K562 (cell line): ENCODE results near the gene DHX35. TPM values are rescaled to one million over a fixed set of nuclear protein-coding genes. Genes with fewer than 3 reads are reported as not detected.

Source experiments
- ATAC-seq: fragments of 200-7000 bp; cut with Tn5 transposase; 3 replicates; pipeline ENCODE4 v1.9.1; 2020; ENCODE audit warnings: moderate library complexity
- BruUV-seq: library from RNA; stranded (reverse); fragments of 400-500 nt; replicated peaks from 2 replicates; lab custom pipeline; 2021; lab: Mats Ljungman, UMichigan
- CTCF ChIA-PET: fragments of 300-600 bp; formaldehyde crosslinking; extraction: SDS; loops from one replicate; lab custom pipeline; 2021; ENCODE audit warnings: low intra/inter-chr PET ratio; lab: Yijun Ruan, JAX
- POLR2A ChIA-PET: fragments of 300-600, 350-650 bp; sonication (Branson Sonifier 250); formaldehyde crosslinking; extraction: SDS; loops from one replicate; lab custom pipeline; 2021; ENCODE audit warnings: antibody characterized with exemption, inconsistent platforms; lab: Yijun Ruan, JAX
- DNase-seq, 4 experiments: peaks; one replicate each; pipeline versions ENCODE4 v3.0.0 to v3.0.0-alpha.2; 2011 to 2018; ENCODE audit warnings: low spot score in 3 of 4, mixed read lengths in 3 of 4; ENCODE audit errors: extremely low read depth in 1 of 4
- FAIRE-seq: peaks from 2 replicates; lab custom pipeline; 2011; peaks lifted over from hg19 to GRCh38; lab: Jason Lieb, UNC
- H2AFZ ChIP-seq: 2 replicates; pipeline ENCODE4 v1.6.0; 2011; ENCODE audit warnings: low read depth, low read length, control low read depth, inconsistent platforms
- H3K27ac ChIP-seq: fragments of 200-600 bp; 3 replicates; pipeline ENCODE4 v1.8.0; 2011; ENCODE audit warnings: low read depth, mild to moderate bottlenecking, control low read depth, inconsistent platforms, low read length, moderate library complexity, mixed read lengths; ENCODE audit errors: extremely low read depth
- H3K27me3 ChIP-seq, 2 experiments: fragments of 300-600 bp in 1 of 2; 2 replicates in 1 of 2; 3 replicates in 1 of 2; pipeline versions ENCODE4 v1.6.0 to v1.8.0; 2011; ENCODE audit warnings: inconsistent platforms in 2 of 2, low read length in 2 of 2, mild to moderate bottlenecking in 1 of 2, mixed read lengths in 1 of 2, moderate library complexity in 1 of 2; ENCODE audit not compliant: control insufficient read depth in 2 of 2, insufficient read depth in 2 of 2
- H3K36me3 ChIP-seq: fragments of 300-600 bp; 3 replicates; pipeline ENCODE4 v1.8.0; 2011; ENCODE audit warnings: mild to moderate bottlenecking, low read length, inconsistent platforms; ENCODE audit not compliant: control insufficient read depth, insufficient read depth
- H3K4me1 ChIP-seq, 2 experiments: fragments of 200-600 bp in 1 of 2; replicated peaks in 1 of 2; 2 replicates in 1 of 2; 3 replicates in 1 of 2; pipeline versions ENCODE4 v1.5.1 to v1.8.0; 2011; ENCODE audit warnings: inconsistent platforms in 2 of 2, low read length in 2 of 2, mild to moderate bottlenecking in 1 of 2, mixed read lengths in 1 of 2, moderate library complexity in 1 of 2; ENCODE audit not compliant: control insufficient read depth in 2 of 2, insufficient read depth in 2 of 2
- H3K4me2 ChIP-seq: 2 replicates; pipeline ENCODE4 v1.6.1; 2011; ENCODE audit warnings: low read length, control low read depth, inconsistent platforms, mixed read lengths; ENCODE audit not compliant: insufficient read depth
- H3K4me3 ChIP-seq: fragments of 200-600 bp; sonication (generic), shearing (Covaris generic); 2 replicates; pipeline ENCODE4 v1.5.1; 2016; ENCODE audit warnings: control low read depth, inconsistent platforms
- H3K79me2 ChIP-seq: fragments of 200-600 bp; 3 replicates; pipeline ENCODE4 v1.8.0; 2011; ENCODE audit warnings: low read length, inconsistent platforms; ENCODE audit not compliant: control insufficient read depth, insufficient read depth
- H3K9ac ChIP-seq, 2 experiments: 2 replicates each; pipeline versions ENCODE4 v1.6.0 to v1.6.1; 2011; ENCODE audit warnings: low read depth in 2 of 2, low read length in 2 of 2, control low read depth in 1 of 2, inconsistent platforms in 1 of 2, mild to moderate bottlenecking in 1 of 2, mixed read lengths in 1 of 2; ENCODE audit not compliant: insufficient read depth in 1 of 2
- H3K9me1 ChIP-seq: one replicate; pipeline ENCODE4 v1.6.0; 2011; ENCODE audit warnings: inconsistent platforms, mild to moderate bottlenecking, low read length, moderate library complexity; ENCODE audit not compliant: control insufficient read depth, insufficient read depth
- H3K9me3 ChIP-seq: replicated peaks from 2 replicates; pipeline ENCODE4 v1.5.1; 2011; ENCODE audit warnings: low read depth, low read length, inconsistent platforms; ENCODE audit not compliant: control insufficient read depth, insufficient read depth
- H4K20me1 ChIP-seq: replicated peaks from 2 replicates; pipeline ENCODE4 v1.6.1; 2011; ENCODE audit warnings: low read length, inconsistent platforms, mixed read lengths; ENCODE audit not compliant: control insufficient read depth, insufficient read depth
- CBX3 ChIP-seq, 2 experiments: IDR thresholded peaks; 1 replicate in 1 of 2; 2 replicates in 1 of 2; pipeline ENCODE4 v1.6.1; 2012; ENCODE audit warnings: inconsistent platforms in 2 of 2, low read length in 2 of 2, borderline replicate concordance in 1 of 2, control low read depth in 1 of 2
- HMG20A ChIP-seq: fragments of 450-650 bp; formaldehyde crosslinking; conservative IDR thresholded peaks from 2 replicates; pipeline ENCODE4 v1.4.0; 2020; ENCODE audit warnings: mild to moderate bottlenecking, mixed read lengths
- NCOA6 ChIP-seq: fragments of 450-650 bp; IDR thresholded peaks from 2 replicates; pipeline ENCODE4 v1.6.1; 2017; ENCODE audit warnings: mild to moderate bottlenecking
- NR3C1 ChIP-seq: sonication (generic); formaldehyde crosslinking; IDR thresholded peaks from 2 replicates; pipeline ENCODE4 v1.8.1; 2022; ENCODE audit warnings: missing genetic modification reagents
- RFX1 ChIP-seq: fragments of 450-650 bp; IDR thresholded peaks from 2 replicates; pipeline ENCODE4 v1.6.1; 2016; ENCODE audit warnings: mild to moderate bottlenecking, moderate library complexity
- STAG1 ChIP-seq: sonication (generic); formaldehyde crosslinking; IDR thresholded peaks from 2 replicates; pipeline ENCODE4 v1.5.0; 2020; ENCODE audit warnings: missing genetic modification reagents, borderline replicate concordance
- UBTF ChIP-seq, 2 experiments: IDR thresholded peaks; 2 replicates each; pipeline ENCODE4 v1.6.1; 2012; ENCODE audit warnings: improper control_type of control experiment in 2 of 2, low read depth in 2 of 2, low read length in 2 of 2, borderline replicate concordance in 1 of 2
- YBX1 ChIP-seq: fragments of 450-650 bp; IDR thresholded peaks from 2 replicates; pipeline ENCODE4 v1.7.1; 2016; ENCODE audit warnings: mild to moderate bottlenecking
- ZNF347 ChIP-seq: fragments of 450-650 bp; formaldehyde crosslinking; IDR thresholded peaks from 2 replicates; pipeline ENCODE4 v1.4.0; 2020; ENCODE audit warnings: low read depth, mild to moderate bottlenecking, moderate library complexity
- ZNF717 ChIP-seq: fragments of 250-450 bp; sonication (Bioruptor Pico); IDR thresholded peaks from 2 replicates; pipeline ENCODE4 v1.5.0; 2021
- ZNF75A ChIP-seq: fragments of 450-650 bp; formaldehyde crosslinking; IDR thresholded peaks from 2 replicates; pipeline ENCODE4 v1.4.0; 2020; ENCODE audit warnings: mild to moderate bottlenecking
- WGBS: fragments of 100-300 bp; shearing (Covaris generic); methylation state at CpG from one replicate; pipeline ENCODE4 v1.1.6; 2016; ENCODE audit warnings: low coverage, mixed read lengths; ENCODE audit not compliant: insufficient coverage; ENCODE audit errors: missing lambda C conversion rate; 5-methylcytosine and 5-hydroxymethylcytosine counted together
- in situ Hi-C: fragments of 300-500 bp; cut with MboI; formaldehyde crosslinking; loops from 4 replicates; pipeline ENCODE4 v1.15.0; 2018; ENCODE audit warnings: inconsistent platforms, mixed read lengths
- intact Hi-C: fragments of 100-400 bp; cut with micrococcal nuclease; formaldehyde crosslinking; loops from 2 replicates; pipeline ENCODE4 v1.14.2; 2022
- polyA plus RNA-seq, 8 experiments: library from polyadenylated mRNA; depleted of rRNA in 4 of 8; stranded (reverse) in 5 of 8; unstranded in 3 of 8; fragments of >200 nt; fragmentation: Nextera tagmentation in 2 of 8; fragmentation: Illumina TruSeq in 1 of 8; extraction: Ambion mirVana in 2 of 8; extraction: Trizol in 1 of 8; gene quantifications; 2 replicates each; pipeline versions ENCODE4 v1.2.1 to v1.2.3, GENCODE V29; 2011 to 2014; ENCODE audit warnings: inconsistent platforms in 1 of 8, missing spikeins in 1 of 8
- total RNA-seq, 7 experiments: library from RNA; depleted of rRNA in 6 of 7; stranded (reverse); fragments of >200 nt in 6 of 7; fragmentation: Illumina TruSeq in 2 of 7; extraction: Trizol in 2 of 7; gene quantifications; 2 replicates each; pipeline versions ENCODE4 v1.2.1 to v1.2.3, GENCODE V29; 2011 to 2021; ENCODE audit warnings: low replicate concordance in 1 of 7
- TF ChIP-seq, protein P1 (sequence below): fragments of 450-650 bp; IDR thresholded peaks from 2 replicates; pipeline ENCODE4 v1.6.1; 2018; ENCODE audit not compliant: partially characterized antibody
- TF ChIP-seq, protein P2 (sequence below): sonication (generic); formaldehyde crosslinking; IDR thresholded peaks from 2 replicates; pipeline ENCODE4 v1.8.1; 2022; ENCODE audit warnings: missing genetic modification reagents
- TF ChIP-seq, protein P3 (sequence below): fragments of 450-650 bp; formaldehyde crosslinking; IDR thresholded peaks from 2 replicates; pipeline ENCODE4 v1.4.0; 2022; ENCODE audit warnings: missing genetic modification characterization

DHX35 gene
- total and polyA plus RNA-seq, 9 of the 15 experiments (the other 6 are each of a cell fraction or from before 2014, with no cell fraction given) = 6.5 to 25.6 (median 16.9) TPM

DNA sequence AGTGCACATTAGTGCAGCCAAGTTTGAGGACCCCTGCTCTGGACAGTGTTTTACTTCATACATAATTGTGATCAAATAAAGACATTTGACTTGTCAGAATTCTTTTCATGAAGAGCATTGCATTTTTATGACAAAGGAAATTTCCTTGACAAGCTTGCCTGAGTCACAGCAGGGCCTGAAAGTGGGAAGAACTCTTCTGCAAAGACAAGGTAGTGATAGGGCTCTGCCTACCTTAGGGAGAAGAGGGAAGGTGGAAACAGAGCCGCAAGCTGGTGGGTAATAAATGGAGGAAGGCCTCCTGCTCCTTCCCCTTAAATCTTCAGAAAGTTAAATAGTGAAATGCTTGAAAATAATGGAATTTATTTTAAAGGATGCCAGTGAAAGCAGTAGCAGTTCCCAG lies 118.2 kb downstream of the DHX35 start:
- H3K9ac ChIP-seq = no peak overlapping the region
- no peaks in the 10 kb centered on the region for H3K9me3 ChIP-seq
- no peaks in the 10 kb centered on the region for H3K36me3 ChIP-seq
- ATAC-seq (no peak), DNase-seq (no peak), FAIRE-seq (no peak)
- WGBS = 11% methylated on average over 1 of the region's 1 CpG
- no peaks in the 10 kb centered on the region; a peak in 1 of 5 replicates for H3K4me1 ChIP-seq
- in situ Hi-C loops (no loop called here), intact Hi-C loops (no loop called here)
- peaks cover 10 to 12% of the 10 kb centered on the region in 2 experiments; a peak in 4 of 5 replicates for H3K27me3 ChIP-seq
- H3K27ac ChIP-seq = no peak overlapping the region
- CTCF ChIA-PET = interaction anchor here (2.4 kb wide), 1 partner anchor 30 kb away, joined by 29 read pairs; no protein-coding TSS in a partner anchor
- POLR2A ChIA-PET = no interaction called here
- BruUV-seq = no TSS peak
- no peaks in the 10 kb centered on the region for H3K9me1 ChIP-seq
- H3K79me2 ChIP-seq = no peaks in the 10 kb centered on the region
- H3K4me3 ChIP-seq = no peak overlapping the region
- no peaks in the 10 kb centered on the region for H4K20me1 ChIP-seq
- H2AFZ ChIP-seq = no peak overlapping the region
- H3K4me2 ChIP-seq = no peak overlapping the region
- TF ChIP-seq UBTF (IDR thresholded peaks at IDR 0.05; ENCODE audit: borderline replicate concordance in 1 of 2, low read depth in 2 of 2, low read length in 2 of 2) = no peak
- no peak for TF ChIP-seq CBX3 (IDR thresholded peaks at IDR 0.05; ENCODE audit: borderline replicate concordance in 1 of 2, low read length in 2 of 2)
- TF ChIP-seq STAG1 (CRISPR knock-in tag) = no peak
- TF ChIP-seq ZNF717 (CRISPR knock-in tag) = no peak
- no peak for TF ChIP-seq HMG20A (CRISPR knock-in tag)
- no peak for TF ChIP-seq YBX1
- TF ChIP-seq ZNF75A (CRISPR knock-in tag) = no peak
- TF ChIP-seq NCOA6 = no peak
- TF ChIP-seq, protein P1, sequence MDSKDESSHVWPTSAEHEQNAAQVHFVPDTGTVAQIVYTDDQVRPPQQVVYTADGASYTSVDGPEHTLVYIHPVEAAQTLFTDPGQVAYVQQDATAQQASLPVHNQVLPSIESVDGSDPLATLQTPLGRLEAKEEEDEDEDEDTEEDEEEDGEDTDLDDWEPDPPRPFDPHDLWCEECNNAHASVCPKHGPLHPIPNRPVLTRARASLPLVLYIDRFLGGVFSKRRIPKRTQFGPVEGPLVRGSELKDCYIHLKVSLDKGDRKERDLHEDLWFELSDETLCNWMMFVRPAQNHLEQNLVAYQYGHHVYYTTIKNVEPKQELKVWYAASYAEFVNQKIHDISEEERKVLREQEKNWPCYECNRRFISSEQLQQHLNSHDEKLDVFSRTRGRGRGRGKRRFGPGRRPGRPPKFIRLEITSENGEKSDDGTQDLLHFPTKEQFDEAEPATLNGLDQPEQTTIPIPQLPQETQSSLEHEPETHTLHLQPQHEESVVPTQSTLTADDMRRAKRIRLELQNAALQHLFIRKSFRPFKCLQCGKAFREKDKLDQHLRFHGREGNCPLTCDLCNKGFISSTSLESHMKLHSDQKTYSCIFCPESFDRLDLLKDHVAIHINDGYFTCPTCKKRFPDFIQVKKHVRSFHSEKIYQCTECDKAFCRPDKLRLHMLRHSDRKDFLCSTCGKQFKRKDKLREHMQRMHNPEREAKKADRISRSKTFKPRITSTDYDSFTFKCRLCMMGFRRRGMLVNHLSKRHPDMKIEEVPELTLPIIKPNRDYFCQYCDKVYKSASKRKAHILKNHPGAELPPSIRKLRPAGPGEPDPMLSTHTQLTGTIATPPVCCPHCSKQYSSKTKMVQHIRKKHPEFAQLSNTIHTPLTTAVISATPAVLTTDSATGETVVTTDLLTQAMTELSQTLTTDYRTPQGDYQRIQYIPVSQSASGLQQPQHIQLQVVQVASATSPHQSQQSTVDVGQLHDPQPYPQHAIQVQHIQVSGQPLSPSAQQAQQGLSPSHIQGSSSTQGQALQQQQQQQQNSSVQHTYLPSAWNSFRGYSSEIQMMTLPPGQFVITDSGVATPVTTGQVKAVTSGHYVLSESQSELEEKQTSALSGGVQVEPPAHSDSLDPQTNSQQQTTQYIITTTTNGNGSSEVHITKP = no peak
- TF ChIP-seq ZNF347 (CRISPR knock-in tag) = no peak
- TF ChIP-seq RFX1 = no peak
- TF ChIP-seq NR3C1 (CRISPR knock-in tag) = no peak
- TF ChIP-seq, protein P2, sequence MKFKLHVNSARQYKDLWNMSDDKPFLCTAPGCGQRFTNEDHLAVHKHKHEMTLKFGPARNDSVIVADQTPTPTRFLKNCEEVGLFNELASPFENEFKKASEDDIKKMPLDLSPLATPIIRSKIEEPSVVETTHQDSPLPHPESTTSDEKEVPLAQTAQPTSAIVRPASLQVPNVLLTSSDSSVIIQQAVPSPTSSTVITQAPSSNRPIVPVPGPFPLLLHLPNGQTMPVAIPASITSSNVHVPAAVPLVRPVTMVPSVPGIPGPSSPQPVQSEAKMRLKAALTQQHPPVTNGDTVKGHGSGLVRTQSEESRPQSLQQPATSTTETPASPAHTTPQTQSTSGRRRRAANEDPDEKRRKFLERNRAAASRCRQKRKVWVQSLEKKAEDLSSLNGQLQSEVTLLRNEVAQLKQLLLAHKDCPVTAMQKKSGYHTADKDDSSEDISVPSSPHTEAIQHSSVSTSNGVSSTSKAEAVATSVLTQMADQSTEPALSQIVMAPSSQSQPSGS (CRISPR knock-in tag) = no peak
- TF ChIP-seq, protein P3, sequence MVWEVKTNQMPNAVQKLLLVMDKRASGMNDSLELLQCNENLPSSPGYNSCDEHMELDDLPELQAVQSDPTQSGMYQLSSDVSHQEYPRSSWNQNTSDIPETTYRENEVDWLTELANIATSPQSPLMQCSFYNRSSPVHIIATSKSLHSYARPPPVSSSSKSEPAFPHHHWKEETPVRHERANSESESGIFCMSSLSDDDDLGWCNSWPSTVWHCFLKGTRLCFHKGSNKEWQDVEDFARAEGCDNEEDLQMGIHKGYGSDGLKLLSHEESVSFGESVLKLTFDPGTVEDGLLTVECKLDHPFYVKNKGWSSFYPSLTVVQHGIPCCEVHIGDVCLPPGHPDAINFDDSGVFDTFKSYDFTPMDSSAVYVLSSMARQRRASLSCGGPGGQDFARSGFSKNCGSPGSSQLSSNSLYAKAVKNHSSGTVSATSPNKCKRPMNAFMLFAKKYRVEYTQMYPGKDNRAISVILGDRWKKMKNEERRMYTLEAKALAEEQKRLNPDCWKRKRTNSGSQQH (CRISPR knock-in tag) = no peak
